Activated CD4-positive, alpha-beta memory T cell treated with anti-CD3 and anti-CD28 coated beads, Interleukin-2, amount 10 ng/mL, durations not matched to agents 7 days and 5 days (primary cell): ENCODE measurements around the gene DDI2. TPM values are rescaled to one million over a fixed set of nuclear protein-coding genes. Genes with fewer than 3 reads are reported as not detected.

Source experiments
- CTCF ChIA-PET: fragments of 350-600 bp; sonication (Branson Sonifier 250); formaldehyde crosslinking; loops from one replicate; lab custom pipeline; 2021; ENCODE audit warnings: antibody characterized with exemption, inconsistent platforms; lab: Charles Lee
- POLR2A ChIA-PET: fragments of 350-600 bp; sonication (Branson Sonifier 250); formaldehyde crosslinking; loops from one replicate; lab custom pipeline; 2021; ENCODE audit warnings: antibody characterized with exemption; lab: Charles Lee
- DNase-seq: peaks from one replicate; pipeline ENCODE4 v3.0.0-alpha.2; 2020
- H3K27ac Mint-ChIP-seq: one replicate; pipeline ENCODE4 v1.8.0; 2021; ENCODE audit warnings: mild to moderate bottlenecking, mixed read lengths
- H3K27me3 Mint-ChIP-seq: one replicate; pipeline ENCODE4 v1.8.0; 2021; ENCODE audit warnings: mixed read lengths
- H3K36me3 Mint-ChIP-seq: one replicate; pipeline ENCODE4 v1.8.0; 2021; ENCODE audit warnings: low read depth, mixed read lengths
- H3K4me1 Mint-ChIP-seq: one replicate; pipeline ENCODE4 v1.8.0; 2021; ENCODE audit warnings: mixed read lengths
- H3K4me3 Mint-ChIP-seq: one replicate; pipeline ENCODE4 v1.8.0; 2021; ENCODE audit warnings: mild to moderate bottlenecking, mixed read lengths
- H3K9me3 Mint-ChIP-seq: one replicate; pipeline ENCODE4 v1.8.0; 2021; ENCODE audit warnings: mixed read lengths
- total RNA-seq, 2 experiments: library from RNA; stranded (reverse); gene quantifications; one replicate each; pipeline ENCODE4 v1.2.3, GENCODE V29; 2021

The DDI2 gene
- total RNA-seq, 2 experiments from 2014 or later: 30.5 to 32.7 TPM

GRCh38 chr1:15704526-15705183 is 87.4 kb downstream of the DDI2 start:
- no peaks in the 10 kb centered on the region for H3K27me3 Mint-ChIP-seq
- no peaks in the 10 kb centered on the region for H3K9me3 Mint-ChIP-seq
- H3K4me3 Mint-ChIP-seq: no peak overlapping the region
- no peak for DNase-seq
- POLR2A ChIA-PET: no interaction called here
- peaks cover 5% of the 10 kb centered on the region for H3K36me3 Mint-ChIP-seq
- CTCF ChIA-PET: no interaction called here
- no peak overlapping the region for H3K27ac Mint-ChIP-seq
- H3K4me1 Mint-ChIP-seq: no peaks in the 10 kb centered on the region

DNA sequence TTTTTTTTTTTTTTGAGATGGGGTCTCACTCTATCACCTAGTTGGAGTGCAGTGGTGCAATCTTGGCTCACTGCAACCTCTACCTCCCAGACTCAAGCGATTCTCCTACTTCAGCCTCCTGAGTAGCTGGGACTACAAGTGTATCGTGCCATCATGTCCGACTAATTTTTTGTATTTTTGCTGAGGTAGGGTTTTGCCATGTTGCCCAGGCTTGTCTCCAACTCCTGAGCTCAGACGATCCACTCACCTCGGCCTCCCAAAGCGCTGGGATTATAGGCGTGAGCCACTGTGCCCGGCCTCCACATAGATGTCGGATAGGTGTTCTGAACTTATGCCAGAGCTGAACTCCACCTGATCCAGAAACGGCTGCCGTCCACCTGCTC is 87.9 kb downstream of the DDI2 start:
- ChIA-PET CTCF (no interaction called here), POLR2A (no interaction called here)
- no peak overlapping the region for H3K27ac Mint-ChIP-seq
- H3K4me3 Mint-ChIP-seq: no peak overlapping the region
- no peaks in the 10 kb centered on the region for H3K9me3 Mint-ChIP-seq
- DNase-seq: no peak
- peaks cover 5% of the 10 kb centered on the region for H3K36me3 Mint-ChIP-seq
- no peaks in the 10 kb centered on the region for H3K27me3 Mint-ChIP-seq
- H3K4me1 Mint-ChIP-seq: no peaks in the 10 kb centered on the region

GRCh38 chr1:15706751-15707150 is 89.5 kb downstream of the DDI2 start:
- CTCF ChIA-PET: interaction anchor here (0.7 kb wide), 1 partner anchor 13 kb away, joined by 3 read pairs; no protein-coding TSS in a partner anchor
- H3K27me3 Mint-ChIP-seq: no peaks in the 10 kb centered on the region
- no peaks in the 10 kb centered on the region for H3K4me1 Mint-ChIP-seq
- H3K4me3 Mint-ChIP-seq: no peak overlapping the region
- peaks cover 5% of the 10 kb centered on the region for H3K36me3 Mint-ChIP-seq
- DNase-seq: no peak
- POLR2A ChIA-PET: no interaction called here
- H3K27ac Mint-ChIP-seq: no peak overlapping the region
- no peaks in the 10 kb centered on the region for H3K9me3 Mint-ChIP-seq

DNA sequence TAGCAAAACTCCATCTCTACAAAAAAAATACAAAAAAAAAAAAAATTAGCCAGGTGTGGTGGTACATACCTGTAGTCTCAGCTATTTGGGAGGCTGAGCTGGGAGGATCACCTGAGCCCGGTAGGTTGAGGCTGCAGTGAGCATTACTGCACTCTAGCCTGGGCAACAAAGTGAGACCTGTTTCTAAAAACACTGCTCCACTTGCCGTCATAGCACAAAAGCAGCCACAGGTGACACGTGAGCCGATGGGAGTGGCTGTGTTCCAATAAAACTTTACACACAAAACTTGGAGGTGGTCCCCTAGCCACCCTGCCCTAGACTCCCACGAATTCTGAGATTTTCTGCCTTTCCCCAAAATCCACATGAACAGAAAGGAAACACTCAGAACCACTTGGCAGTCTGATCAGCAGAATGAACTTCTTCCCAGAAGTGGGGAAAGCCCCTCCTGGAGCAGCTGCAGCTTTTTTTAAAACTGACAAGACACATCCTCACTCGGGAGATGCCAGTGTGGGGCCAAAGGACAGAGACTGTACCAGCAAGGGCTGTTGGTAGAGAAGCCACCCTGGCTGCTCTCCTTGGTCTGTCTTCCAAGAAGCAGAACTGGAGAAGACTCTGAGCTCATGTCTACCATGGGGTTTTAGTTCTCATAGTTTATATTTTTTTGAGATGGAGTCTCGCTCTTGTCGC is 90.1 kb downstream of the DDI2 start:
- no peak for DNase-seq
- CTCF ChIA-PET: interaction anchor here (0.6 to 0.7 kb wide), 2 partner anchors 12 to 146 kb away, joined by 3 to 4 read pairs; no protein-coding TSS in a partner anchor
- POLR2A ChIA-PET: interaction anchor here (0.9 kb wide), 1 partner anchor 18 kb away, joined by 3 read pairs; no protein-coding TSS in a partner anchor
- no peak overlapping the region for H3K27ac Mint-ChIP-seq
- H3K9me3 Mint-ChIP-seq: no peaks in the 10 kb centered on the region
- peaks cover 5% of the 10 kb centered on the region for H3K36me3 Mint-ChIP-seq
- no peaks in the 10 kb centered on the region for H3K27me3 Mint-ChIP-seq
- H3K4me1 Mint-ChIP-seq: no peaks in the 10 kb centered on the region
- no peak overlapping the region for H3K4me3 Mint-ChIP-seq

- Mint-ChIP-seq H3K9me3 (no peaks in the 10 kb centered on the region), H3K27me3 (no peaks in the 10 kb centered on the region)
Observed at GRCh38 chr1:15708486-15709137, 91.4 kb downstream of the DDI2 start.

GRCh38 chr1:15709226-15709625 is 92.0 kb downstream of the DDI2 start:
- Mint-ChIP-seq H3K9me3 (no peaks in the 10 kb centered on the region), H3K4me3 (no peak overlapping the region)

More at GRCh38 chr1:15708486-15709137, 91.4 kb downstream of the DDI2 start:
- no peaks in the 10 kb centered on the region for H3K4me1 Mint-ChIP-seq
- no peak overlapping the region for H3K27ac Mint-ChIP-seq
- CTCF ChIA-PET: no interaction called here
- DNase-seq: no peak
- H3K36me3 Mint-ChIP-seq: peaks cover 5% of the 10 kb centered on the region
- POLR2A ChIA-PET: interaction anchor here (0.9 kb wide), 1 partner anchor 19 kb away, joined by 3 read pairs; no protein-coding TSS in a partner anchor
- H3K4me3 Mint-ChIP-seq: no peak overlapping the region

DNA sequence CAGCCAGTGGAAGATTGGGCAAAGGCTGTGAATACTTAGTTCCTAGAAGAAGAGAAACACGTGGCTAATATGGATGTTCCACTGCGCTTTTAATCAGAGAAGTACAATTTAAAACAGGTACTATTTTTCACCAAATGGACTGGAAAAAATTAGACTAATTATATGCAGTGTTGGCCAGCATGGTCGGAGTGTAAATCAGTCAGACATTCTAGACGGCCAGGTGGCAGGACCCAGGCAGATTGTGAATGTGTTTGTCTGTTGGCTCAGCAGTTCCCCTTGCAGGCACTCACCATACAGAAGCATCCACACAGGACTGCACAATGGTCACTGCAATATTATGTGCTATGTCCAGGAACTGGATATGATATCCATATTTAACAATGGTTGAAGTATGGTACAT is 94.9 kb downstream of the DDI2 start:
- H3K9me3 Mint-ChIP-seq: no peaks in the 10 kb centered on the region
- POLR2A ChIA-PET: interaction anchor here (1.0 kb wide), 1 partner anchor 116 kb away, joined by 4 read pairs; no protein-coding TSS in a partner anchor
- H3K4me3 Mint-ChIP-seq: no peak overlapping the region
- H3K4me1 Mint-ChIP-seq: peaks cover 2% of the 10 kb centered on the region
- DNase-seq: no peak
- H3K27me3 Mint-ChIP-seq: no peaks in the 10 kb centered on the region
- H3K36me3 Mint-ChIP-seq: peaks cover 5% of the 10 kb centered on the region
- no peak overlapping the region for H3K27ac Mint-ChIP-seq
- CTCF ChIA-PET: interaction anchor here (0.7 kb wide), 1 partner anchor 27 kb away, joined by 3 read pairs; no protein-coding TSS in a partner anchor

More at GRCh38 chr1:15709226-15709625, 92.0 kb downstream of the DDI2 start:
- H3K27me3 Mint-ChIP-seq: no peaks in the 10 kb centered on the region
- no peak for DNase-seq
- no peak overlapping the region for H3K27ac Mint-ChIP-seq
- H3K4me1 Mint-ChIP-seq: peaks cover under 1% of the 10 kb centered on the region
- ChIA-PET CTCF (no interaction called here), POLR2A (no interaction called here)
- H3K36me3 Mint-ChIP-seq: peaks cover 5% of the 10 kb centered on the region

DNA sequence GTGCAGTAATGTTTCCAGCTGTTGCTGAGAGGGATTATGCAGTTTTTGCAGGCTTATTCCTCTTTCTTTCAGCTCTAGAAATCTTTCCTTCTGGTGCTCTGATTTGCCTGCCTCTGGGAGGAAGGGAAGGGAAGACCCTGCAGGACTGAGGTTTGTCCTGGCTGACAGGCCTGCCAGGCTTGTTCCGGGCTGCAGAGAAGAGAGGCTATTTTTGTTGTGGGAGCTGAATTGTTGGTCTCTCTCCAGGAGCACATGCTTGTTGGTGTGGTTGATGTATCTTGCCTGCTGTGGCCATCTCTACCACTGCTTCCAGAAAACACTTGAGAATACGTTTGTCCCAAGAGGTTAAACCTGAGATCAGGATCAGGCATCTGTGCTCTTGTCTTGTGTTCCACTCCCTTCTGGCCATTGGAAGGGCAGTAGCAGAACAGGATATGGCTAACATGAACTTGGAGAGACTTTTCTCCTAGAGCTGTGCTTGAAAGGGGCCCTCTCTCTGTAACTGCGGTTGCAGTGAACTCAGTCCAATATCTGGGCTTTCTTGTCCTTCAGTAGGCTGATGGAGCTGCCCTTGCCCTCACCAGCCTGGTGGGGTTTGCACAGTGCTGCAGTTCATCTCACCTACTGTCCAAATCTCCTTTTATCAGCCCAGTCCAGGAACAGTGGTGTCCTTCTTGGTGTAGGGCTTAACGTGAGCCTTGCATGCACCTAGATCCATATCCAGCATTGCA is 97.3 kb downstream of the DDI2 start:
- Mint-ChIP-seq H3K27ac (no peak overlapping the region), H3K4me3 (no peak overlapping the region), H3K4me1 (peaks cover 2% of the 10 kb centered on the region), H3K27me3 (no peaks in the 10 kb centered on the region), H3K9me3 (no peaks in the 10 kb centered on the region), H3K36me3 (peaks cover 15% of the 10 kb centered on the region)
- ChIA-PET CTCF (interaction anchor here (0.6 to 1.4 kb wide), 3 partner anchors 77 to 429 kb away, joined by 3 to 5 read pairs (median 4); no protein-coding TSS in a partner anchor), POLR2A (interaction anchor here (0.9 kb wide), 1 partner anchor 19 kb away, joined by 3 read pairs; no protein-coding TSS in a partner anchor)
- DNase-seq: no peak

DNA sequence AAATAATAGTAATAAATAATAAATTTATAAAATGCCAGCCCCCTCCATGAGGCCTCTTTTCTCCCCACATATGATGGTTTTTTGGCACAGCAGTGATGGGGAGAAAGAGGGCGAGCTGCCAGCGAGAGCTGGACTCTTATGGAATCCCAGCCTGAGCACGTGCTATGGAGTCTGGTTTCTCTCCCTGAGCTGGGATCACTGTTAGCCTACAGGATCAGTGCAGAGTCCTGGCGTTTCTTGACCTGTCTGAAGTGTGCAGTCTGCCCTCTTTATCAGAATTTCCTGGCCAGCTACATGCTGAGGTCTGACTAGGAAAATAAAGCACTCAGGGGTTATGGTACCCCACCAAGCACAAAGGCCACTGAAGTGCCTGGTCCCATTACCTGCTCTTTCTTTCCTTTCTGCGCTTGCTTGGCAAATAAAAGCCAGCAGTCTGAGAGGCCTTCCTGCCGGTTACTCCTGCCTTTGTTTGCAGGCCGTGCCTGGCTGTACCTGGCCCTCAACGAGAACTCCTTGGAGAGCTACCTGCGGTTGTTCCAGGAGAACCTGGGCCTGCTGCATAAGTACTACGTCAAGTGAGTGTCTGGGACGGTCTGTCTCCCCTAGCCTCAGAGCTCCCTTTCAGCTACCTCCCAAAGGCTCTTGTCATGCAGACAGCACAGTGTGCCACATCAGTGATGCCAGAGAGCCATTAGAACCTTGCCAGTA is 100.3 kb downstream of the DDI2 start:
- DNase-seq: no peak
- H3K4me1 Mint-ChIP-seq: peaks cover 2% of the 10 kb centered on the region
- no peak overlapping the region for H3K4me3 Mint-ChIP-seq
- H3K27ac Mint-ChIP-seq: no peak overlapping the region
- ChIA-PET POLR2A (no interaction called here), CTCF (no interaction called here)
- no peaks in the 10 kb centered on the region for H3K9me3 Mint-ChIP-seq
- no peaks in the 10 kb centered on the region for H3K27me3 Mint-ChIP-seq
- H3K36me3 Mint-ChIP-seq: peaks cover 18% of the 10 kb centered on the region

DNA sequence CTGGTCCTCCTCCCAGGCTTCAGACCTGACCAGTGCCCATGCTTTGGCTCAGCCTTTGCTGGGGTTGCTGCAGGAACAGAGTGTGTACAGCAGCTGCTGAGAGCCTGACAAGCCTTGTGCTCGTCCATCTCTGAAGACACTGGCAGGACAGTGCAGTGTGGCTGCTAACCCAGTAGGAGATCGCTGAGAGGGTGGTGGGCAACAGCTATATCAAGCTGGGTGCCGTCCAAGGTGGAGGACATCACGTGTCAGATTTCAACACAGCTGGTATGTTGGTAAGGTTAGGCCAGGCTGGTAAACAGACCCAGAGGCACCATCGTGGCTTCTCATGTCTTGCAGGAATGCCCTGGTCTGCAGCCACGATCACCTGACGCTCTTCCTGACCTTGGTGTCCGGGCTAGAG is 100.9 kb downstream of the DDI2 start:
- ChIA-PET POLR2A (no interaction called here), CTCF (no interaction called here)
- H3K27me3 Mint-ChIP-seq: no peaks in the 10 kb centered on the region
- H3K36me3 Mint-ChIP-seq: peaks cover 18% of the 10 kb centered on the region
- H3K27ac Mint-ChIP-seq: no peak overlapping the region
- H3K9me3 Mint-ChIP-seq: no peaks in the 10 kb centered on the region
- H3K4me1 Mint-ChIP-seq: peaks cover 2% of the 10 kb centered on the region
- no peak for DNase-seq
- H3K4me3 Mint-ChIP-seq: no peak overlapping the region
